GM12878 (cell line): ENCODE measurements around the gene ANXA4. TPM values are rescaled to one million over a fixed set of nuclear protein-coding genes. Genes with fewer than 3 reads are reported as not detected.
A peak's percentile ranks its signal among the peaks of the same experiment; 100 is the strongest.

ENCODE experiments used
- CEBPB ChIP-seq, 2 experiments: fragments of 150-350 bp in 1 of 2; IDR thresholded peaks; 2 replicates each; pipeline ENCODE4 v1.6.1; 2012 to 2014; ENCODE audit warnings: low read depth in 2 of 2, low read length in 2 of 2, borderline replicate concordance in 1 of 2, inconsistent platforms in 1 of 2
- CREB1 ChIP-seq: IDR thresholded peaks from 2 replicates; pipeline ENCODE4 v1.6.1; 2012; ENCODE audit warnings: low read depth, mild to moderate bottlenecking, inconsistent platforms
- CREM ChIP-seq: IDR thresholded peaks from 2 replicates; pipeline ENCODE4 v1.6.1; 2014; ENCODE audit warnings: antibody characterized with exemption, low read depth
- EZH2 ChIP-seq: IDR thresholded peaks from 2 replicates; pipeline ENCODE4 v1.6.1; 2012; ENCODE audit warnings: low read depth, mild to moderate bottlenecking, control low read depth, inconsistent platforms, low read length, borderline replicate concordance; ENCODE audit not compliant: control insufficient read depth
- IKZF1 ChIP-seq: fragments of 450-650 bp; conservative IDR thresholded peaks from 2 replicates; pipeline ENCODE4 v1.6.1; 2017; ENCODE audit warnings: antibody characterized with exemption, mild to moderate bottlenecking
- MEF2A ChIP-seq: IDR thresholded peaks from 2 replicates; pipeline ENCODE4 v1.6.1; 2011; ENCODE audit warnings: low read depth, mild to moderate bottlenecking, low read length, moderate library complexity; ENCODE audit not compliant: insufficient read depth
- NFIC ChIP-seq: IDR thresholded peaks from 2 replicates; pipeline ENCODE4 v1.6.1; 2012; ENCODE audit warnings: low read depth, mild to moderate bottlenecking, inconsistent platforms, low read length, moderate library complexity
- PAX8 ChIP-seq: fragments of 450-650 bp; IDR thresholded peaks from 2 replicates; pipeline ENCODE4 v1.6.1; 2017; ENCODE audit warnings: mild to moderate bottlenecking, moderate library complexity
- PML ChIP-seq: IDR thresholded peaks from 2 replicates; pipeline ENCODE4 v1.6.1; 2012; ENCODE audit warnings: low read length, inconsistent platforms
- POLR2AphosphoS5 ChIP-seq: IDR thresholded peaks from 2 replicates; pipeline ENCODE4 v1.6.1; 2011; ENCODE audit warnings: mild to moderate bottlenecking, low read length, inconsistent platforms
- RB1 ChIP-seq: fragments of 450-650 bp; formaldehyde crosslinking; IDR thresholded peaks from 2 replicates; pipeline ENCODE4 v1.6.1; 2017; ENCODE audit warnings: mild to moderate bottlenecking, borderline replicate concordance
- RELA ChIP-seq: fragments of 450-650 bp; IDR thresholded peaks from 2 replicates; pipeline ENCODE4 v1.8.0; 2014; ENCODE audit warnings: borderline replicate concordance; ENCODE audit not compliant: partially characterized antibody
- SREBF2 ChIP-seq: IDR thresholded peaks from 2 replicates; pipeline ENCODE4 v1.6.1; 2012; ENCODE audit warnings: mild to moderate bottlenecking, low read length
- ZNF274 ChIP-seq: IDR thresholded peaks from one replicate; pipeline ENCODE4 v1.8.0; 2011; ENCODE audit not compliant: insufficient read length, insufficient read depth
- ZNF384 ChIP-seq: IDR thresholded peaks from 2 replicates; pipeline ENCODE4 v1.6.1; 2012; ENCODE audit warnings: low read depth, mild to moderate bottlenecking, low read length, improper control_type of control experiment, borderline replicate concordance
- ZSCAN29 ChIP-seq: fragments of 450-650 bp; IDR thresholded peaks from 2 replicates; pipeline ENCODE4 v1.6.1; 2017; ENCODE audit warnings: mild to moderate bottlenecking, moderate library complexity
- polyA plus RNA-seq, 11 experiments: library from polyadenylated mRNA; depleted of rRNA in 4 of 11; unstranded in 6 of 11; stranded (reverse) in 5 of 11; fragments of >200 nt; fragmentation: Nextera tagmentation in 4 of 11; fragmentation: Illumina TruSeq in 1 of 11; extraction: Ambion mirVana in 4 of 11; extraction: Trizol in 1 of 11; gene quantifications; 1 replicate in 1 of 11; 2 replicates in 10 of 11; pipeline versions ENCODE4 v1.2.1 to v1.2.3, GENCODE V29; 2011 to 2016; ENCODE audit warnings: inconsistent platforms in 2 of 11, missing spikeins in 2 of 11, low read depth in 1 of 11
- total RNA-seq, 4 experiments: library from RNA; depleted of rRNA in 3 of 4; stranded (reverse); fragments of >200 nt in 3 of 4; fragmentation: Illumina TruSeq in 1 of 4; extraction: Trizol in 1 of 4; gene quantifications; 2 replicates each; pipeline versions ENCODE4 v1.2.1 to v1.2.3, GENCODE V29; 2013 to 2021
- TF ChIP-seq, protein P1 (sequence below): fragments of 450-650 bp; IDR thresholded peaks from 2 replicates; pipeline ENCODE4 v1.6.1; 2016; ENCODE audit warnings: mild to moderate bottlenecking, moderate library complexity, borderline replicate concordance
- TF ChIP-seq, protein P2 (sequence below), 3 experiments: IDR thresholded peaks in 2 of 3; conservative IDR thresholded peaks in 1 of 3; 2 replicates each; pipeline ENCODE4 v1.5.1; 2011; ENCODE audit warnings: low read depth in 3 of 3, low read length in 3 of 3, mild to moderate bottlenecking in 3 of 3, control low read depth in 2 of 3, moderate library complexity in 2 of 3, inconsistent platforms in 1 of 3, mixed read lengths in 1 of 3; ENCODE audit not compliant: control insufficient read depth in 2 of 3, insufficient read depth in 1 of 3; ENCODE audit errors: extremely low read depth in 1 of 3
- TF ChIP-seq, protein P3 (sequence below): fragments of 450-650 bp; formaldehyde crosslinking; IDR thresholded peaks from 2 replicates; pipeline ENCODE4 v1.4.0; 2020; ENCODE audit warnings: mild to moderate bottlenecking, moderate library complexity
- TF ChIP-seq, protein P4 (sequence below): IDR thresholded peaks from 2 replicates; pipeline ENCODE4 v1.6.1; 2011; ENCODE audit warnings: low read depth, low read length, improper control_type of control experiment, borderline replicate concordance

The ANXA4 gene
- total and polyA plus RNA-seq, 10 of the 15 experiments (the other 5 are each of a cell fraction or from before 2014, with no cell fraction given): 16.3 to 97.2 (median 71.0) TPM

DNA sequence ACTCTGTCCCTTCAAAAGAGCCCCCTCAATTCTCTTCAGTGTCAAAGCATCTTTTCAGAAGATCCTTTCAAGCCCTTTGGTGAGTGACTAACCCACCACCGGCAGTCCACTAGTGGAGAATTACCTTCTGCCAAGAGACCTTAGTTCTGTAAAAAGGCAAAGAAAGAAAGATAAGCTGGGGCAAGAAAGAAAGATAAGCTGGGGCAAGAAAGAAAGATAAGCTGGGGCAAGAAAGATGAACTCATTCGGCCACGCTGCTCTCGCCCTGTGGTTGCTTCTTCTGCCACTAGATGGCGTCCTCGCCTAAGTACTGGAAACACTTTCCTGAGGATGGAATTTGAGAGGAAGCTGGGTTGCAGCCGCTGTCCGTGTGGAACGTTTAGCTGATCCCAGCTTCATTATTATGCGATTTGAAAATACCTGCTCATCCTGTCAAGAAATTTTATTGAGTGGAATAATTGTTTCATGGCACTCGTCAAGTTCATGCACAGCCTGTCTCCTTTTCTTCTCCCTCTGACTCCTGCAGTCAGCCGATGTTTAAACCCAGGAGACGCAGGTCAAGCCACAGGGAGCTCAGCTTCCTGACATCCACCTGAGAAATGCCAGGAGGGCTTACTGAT lies 17.3 kb upstream of the ANXA4 start (continued):
- no peak for TF ChIP-seq SREBF2
- TF ChIP-seq CEBPB (IDR thresholded peaks at IDR 0.05; ENCODE audit: borderline replicate concordance in 1 of 2, low read depth in 2 of 2, low read length in 2 of 2): no peak
- TF ChIP-seq ZNF384: no peak
- TF ChIP-seq RB1: peak; percentile 57; the same call in 1 of the 2 replicates
- TF ChIP-seq, protein P1, sequence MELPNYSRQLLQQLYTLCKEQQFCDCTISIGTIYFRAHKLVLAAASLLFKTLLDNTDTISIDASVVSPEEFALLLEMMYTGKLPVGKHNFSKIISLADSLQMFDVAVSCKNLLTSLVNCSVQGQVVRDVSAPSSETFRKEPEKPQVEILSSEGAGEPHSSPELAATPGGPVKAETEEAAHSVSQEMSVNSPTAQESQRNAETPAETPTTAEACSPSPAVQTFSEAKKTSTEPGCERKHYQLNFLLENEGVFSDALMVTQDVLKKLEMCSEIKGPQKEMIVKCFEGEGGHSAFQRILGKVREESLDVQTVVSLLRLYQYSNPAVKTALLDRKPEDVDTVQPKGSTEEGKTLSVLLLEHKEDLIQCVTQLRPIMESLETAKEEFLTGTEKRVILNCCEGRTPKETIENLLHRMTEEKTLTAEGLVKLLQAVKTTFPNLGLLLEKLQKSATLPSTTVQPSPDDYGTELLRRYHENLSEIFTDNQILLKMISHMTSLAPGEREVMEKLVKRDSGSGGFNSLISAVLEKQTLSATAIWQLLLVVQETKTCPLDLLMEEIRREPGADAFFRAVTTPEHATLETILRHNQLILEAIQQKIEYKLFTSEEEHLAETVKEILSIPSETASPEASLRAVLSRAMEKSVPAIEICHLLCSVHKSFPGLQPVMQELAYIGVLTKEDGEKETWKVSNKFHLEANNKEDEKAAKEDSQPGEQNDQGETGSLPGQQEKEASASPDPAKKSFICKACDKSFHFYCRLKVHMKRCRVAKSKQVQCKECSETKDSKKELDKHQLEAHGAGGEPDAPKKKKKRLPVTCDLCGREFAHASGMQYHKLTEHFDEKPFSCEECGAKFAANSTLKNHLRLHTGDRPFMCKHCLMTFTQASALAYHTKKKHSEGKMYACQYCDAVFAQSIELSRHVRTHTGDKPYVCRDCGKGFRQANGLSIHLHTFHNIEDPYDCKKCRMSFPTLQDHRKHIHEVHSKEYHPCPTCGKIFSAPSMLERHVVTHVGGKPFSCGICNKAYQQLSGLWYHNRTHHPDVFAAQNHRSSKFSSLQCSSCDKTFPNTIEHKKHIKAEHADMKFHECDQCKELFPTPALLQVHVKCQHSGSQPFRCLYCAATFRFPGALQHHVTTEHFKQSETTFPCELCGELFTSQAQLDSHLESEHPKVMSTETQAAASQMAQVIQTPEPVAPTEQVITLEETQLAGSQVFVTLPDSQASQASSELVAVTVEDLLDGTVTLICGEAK: no peak
- no peak for TF ChIP-seq POLR2AphosphoS5
- no peak for TF ChIP-seq CREM
- TF ChIP-seq PML: no peak
- no peak for TF ChIP-seq MEF2A
- no peak for TF ChIP-seq NFIC
- no peak for TF ChIP-seq ZSCAN29
- TF ChIP-seq CREB1: no peak
- TF ChIP-seq, protein P2, sequence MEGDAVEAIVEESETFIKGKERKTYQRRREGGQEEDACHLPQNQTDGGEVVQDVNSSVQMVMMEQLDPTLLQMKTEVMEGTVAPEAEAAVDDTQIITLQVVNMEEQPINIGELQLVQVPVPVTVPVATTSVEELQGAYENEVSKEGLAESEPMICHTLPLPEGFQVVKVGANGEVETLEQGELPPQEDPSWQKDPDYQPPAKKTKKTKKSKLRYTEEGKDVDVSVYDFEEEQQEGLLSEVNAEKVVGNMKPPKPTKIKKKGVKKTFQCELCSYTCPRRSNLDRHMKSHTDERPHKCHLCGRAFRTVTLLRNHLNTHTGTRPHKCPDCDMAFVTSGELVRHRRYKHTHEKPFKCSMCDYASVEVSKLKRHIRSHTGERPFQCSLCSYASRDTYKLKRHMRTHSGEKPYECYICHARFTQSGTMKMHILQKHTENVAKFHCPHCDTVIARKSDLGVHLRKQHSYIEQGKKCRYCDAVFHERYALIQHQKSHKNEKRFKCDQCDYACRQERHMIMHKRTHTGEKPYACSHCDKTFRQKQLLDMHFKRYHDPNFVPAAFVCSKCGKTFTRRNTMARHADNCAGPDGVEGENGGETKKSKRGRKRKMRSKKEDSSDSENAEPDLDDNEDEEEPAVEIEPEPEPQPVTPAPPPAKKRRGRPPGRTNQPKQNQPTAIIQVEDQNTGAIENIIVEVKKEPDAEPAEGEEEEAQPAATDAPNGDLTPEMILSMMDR (IDR thresholded peaks at IDR 0.05 in 2 of 3, conservative IDR thresholded peaks at IDR 0.05 in 1 of 3; ENCODE audit: control insufficient read depth in 2 of 3, extremely low read depth in 1 of 3, insufficient read depth in 1 of 3, low read depth in 3 of 3, low read length in 3 of 3): peak; percentile 81 to 85 (median 82)
- TF ChIP-seq, protein P3, sequence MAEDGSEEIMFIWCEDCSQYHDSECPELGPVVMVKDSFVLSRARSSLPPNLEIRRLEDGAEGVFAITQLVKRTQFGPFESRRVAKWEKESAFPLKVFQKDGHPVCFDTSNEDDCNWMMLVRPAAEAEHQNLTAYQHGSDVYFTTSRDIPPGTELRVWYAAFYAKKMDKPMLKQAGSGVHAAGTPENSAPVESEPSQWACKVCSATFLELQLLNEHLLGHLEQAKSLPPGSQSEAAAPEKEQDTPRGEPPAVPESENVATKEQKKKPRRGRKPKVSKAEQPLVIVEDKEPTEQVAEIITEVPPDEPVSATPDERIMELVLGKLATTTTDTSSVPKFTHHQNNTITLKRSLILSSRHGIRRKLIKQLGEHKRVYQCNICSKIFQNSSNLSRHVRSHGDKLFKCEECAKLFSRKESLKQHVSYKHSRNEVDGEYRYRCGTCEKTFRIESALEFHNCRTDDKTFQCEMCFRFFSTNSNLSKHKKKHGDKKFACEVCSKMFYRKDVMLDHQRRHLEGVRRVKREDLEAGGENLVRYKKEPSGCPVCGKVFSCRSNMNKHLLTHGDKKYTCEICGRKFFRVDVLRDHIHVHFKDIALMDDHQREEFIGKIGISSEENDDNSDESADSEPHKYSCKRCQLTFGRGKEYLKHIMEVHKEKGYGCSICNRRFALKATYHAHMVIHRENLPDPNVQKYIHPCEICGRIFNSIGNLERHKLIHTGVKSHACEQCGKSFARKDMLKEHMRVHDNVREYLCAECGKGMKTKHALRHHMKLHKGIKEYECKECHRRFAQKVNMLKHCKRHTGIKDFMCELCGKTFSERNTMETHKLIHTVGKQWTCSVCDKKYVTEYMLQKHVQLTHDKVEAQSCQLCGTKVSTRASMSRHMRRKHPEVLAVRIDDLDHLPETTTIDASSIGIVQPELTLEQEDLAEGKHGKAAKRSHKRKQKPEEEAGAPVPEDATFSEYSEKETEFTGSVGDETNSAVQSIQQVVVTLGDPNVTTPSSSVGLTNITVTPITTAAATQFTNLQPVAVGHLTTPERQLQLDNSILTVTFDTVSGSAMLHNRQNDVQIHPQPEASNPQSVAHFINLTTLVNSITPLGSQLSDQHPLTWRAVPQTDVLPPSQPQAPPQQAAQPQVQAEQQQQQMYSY (CRISPR knock-in tag): no peak
- TF ChIP-seq ZNF274: no peak
- TF ChIP-seq, protein P4, sequence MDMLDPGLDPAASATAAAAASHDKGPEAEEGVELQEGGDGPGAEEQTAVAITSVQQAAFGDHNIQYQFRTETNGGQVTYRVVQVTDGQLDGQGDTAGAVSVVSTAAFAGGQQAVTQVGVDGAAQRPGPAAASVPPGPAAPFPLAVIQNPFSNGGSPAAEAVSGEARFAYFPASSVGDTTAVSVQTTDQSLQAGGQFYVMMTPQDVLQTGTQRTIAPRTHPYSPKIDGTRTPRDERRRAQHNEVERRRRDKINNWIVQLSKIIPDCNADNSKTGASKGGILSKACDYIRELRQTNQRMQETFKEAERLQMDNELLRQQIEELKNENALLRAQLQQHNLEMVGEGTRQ: no peak
- TF ChIP-seq RELA: peak; percentile 43
- TF ChIP-seq EZH2: 0 out of 2 replicates have a peak, but pooled peaks have one; percentile 9
- no peak for TF ChIP-seq PAX8
- no peak; the same call in none of the 2 replicates for TF ChIP-seq IKZF1
